ENCODE data around the gene NFATC4. TPM values are rescaled to one million over a fixed set of nuclear protein-coding genes. Genes with fewer than 3 reads are reported as not detected.
A peak's percentile ranks its signal among the peaks of the same experiment; 100 is the strongest.

Gene NFATC4
- total and polyA plus RNA-seq, 2 donors (not counting 1 experiment from before 2014, with no cell fraction given) = 3.1 to 7.6 TPM

GRCh38 chr14:24366413-24366720, 1.6 kb upstream of the NFATC4 start:
- ChIA-PET CTCF (interaction anchor here (0.7 to 2.3 kb wide), 20 partner anchors 10 to 124 kb away, joined by 3 to 148 read pairs (median 6); partner anchors contain the start of genes ADCY4, CBLN3, KHNYN and LTB4R), POLR2A (interaction anchor here (0.7 to 2.2 kb wide), 11 partner anchors 18 to 812 kb away, joined by 3 to 78 read pairs (median 5); partner anchors contain the start of genes AP1G2, CBLN3, KHNYN and NYNRIN)
- peak overlapping the region; percentile 71 for H2AFZ ChIP-seq (ENCODE audit: insufficient read depth, low read depth, low read length, poor library complexity, severe bottlenecking)
- H3K4me3 Mint-ChIP-seq = peak overlapping the region; percentile 92
- peak overlapping the region in 4 of 5 experiments; percentile 52 to 64 (median 60) for H3K4me3 ChIP-seq (ENCODE audit: control extremely low read depth in 1 of 5, extremely low read depth in 1 of 5, insufficient read depth in 1 of 5, low read depth in 2 of 5, low read length in 4 of 5)
- H3K27me3 ChIP-seq (replicated peaks in 1 of 4; ENCODE audit: control extremely low read depth in 1 of 4, control insufficient read depth in 3 of 4, insufficient read depth in 4 of 4, low read length in 3 of 4) = peaks cover 0 to 32% (median 6%) of the 10 kb centered on the region in 4 experiments
- no peak for DNase-seq
- peak overlapping the region; percentile 71 for H3K9ac ChIP-seq (ENCODE audit: low read length)
- H3K9me3 Mint-ChIP-seq (ENCODE audit: insufficient read depth) = no peaks in the 10 kb centered on the region
- no peaks in the 10 kb centered on the region for H4K20me1 ChIP-seq (ENCODE audit: control insufficient read depth, insufficient read depth, low read length, poor library complexity, severe bottlenecking)
- no peaks in the 10 kb centered on the region for H3K79me2 ChIP-seq (ENCODE audit: control insufficient read depth, insufficient read depth, low read length)
- H3K4me1 ChIP-seq (ENCODE audit: control insufficient read depth in 2 of 2, insufficient read depth in 2 of 2, low read length in 2 of 2) = peaks cover 30 to 39% of the 10 kb centered on the region in 2 donors
- H3K27ac Mint-ChIP-seq = peak overlapping the region; percentile 41
- intact Hi-C loops (cut with micrococcal nuclease) = loop anchor here (1.0 to 10.0 kb wide), 6 partner anchors 26 to 338 kb away; partner anchors contain the start of genes EMC9 and TINF2
- H3K27ac ChIP-seq (ENCODE audit: low read length in 2 of 2) = peak overlapping the region; percentile 59 to 70
- peak overlapping the region; percentile 86 for H3K4me2 ChIP-seq (replicated peaks; ENCODE audit: low read depth, low read length, poor library complexity, severe bottlenecking)
- H3K36me3 ChIP-seq (replicated peaks in 1 of 2; ENCODE audit: control extremely low read depth in 1 of 2, control insufficient read depth in 1 of 2, extremely low read depth in 1 of 2, insufficient read depth in 2 of 2, low read length in 1 of 2) = no peaks in the 10 kb centered on the region
- H3K9me3 ChIP-seq (ENCODE audit: control extremely low read depth in 1 of 3, control insufficient read depth in 2 of 3, insufficient read depth in 1 of 3, low read length in 2 of 3) = no peaks in the 10 kb centered on the region
- 0% methylated on average over 12 of the region's 16 CpGs for WGBS (ENCODE audit: insufficient coverage)
- peaks cover 32% of the 10 kb centered on the region for H3K4me1 Mint-ChIP-seq
- ATAC-seq (ENCODE audit: low read depth) = no peak
- H3K27me3 Mint-ChIP-seq = peaks cover 14% of the 10 kb centered on the region
- no peak for TF ChIP-seq CTCF (IDR thresholded peaks at IDR 0.05)
- TF ChIP-seq EZH2 (IDR thresholded peaks at IDR 0.05; ENCODE audit: borderline replicate concordance, insufficient read depth, low read depth, low read length, poor library complexity, severe bottlenecking) = no peak

Measured in B cell (primary cell).